Keratinocyte (primary cell): ENCODE measurements around the gene TRPC4. TPM values are rescaled to one million over a fixed set of nuclear protein-coding genes. Genes with fewer than 3 reads are reported as not detected.
A peak's percentile ranks its signal among the peaks of the same experiment; 100 is the strongest.

Experiments
- DNase-seq: peaks from one replicate; pipeline ENCODE4 v3.0.0-alpha.2; 2011; ENCODE audit warnings: low read depth, missing footprints, low spot score
- FAIRE-seq: peaks from 2 replicates; lab custom pipeline; 2011; peaks lifted over from hg19 to GRCh38; lab: Jason Lieb, UNC
- H2AFZ ChIP-seq: 2 replicates; pipeline ENCODE4 v1.6.0; 2012; ENCODE audit warnings: low read length, control low read depth, inconsistent platforms; ENCODE audit not compliant: control insufficient read depth
- H3K27ac ChIP-seq: 2 replicates; pipeline ENCODE4 v1.5.1; 2011; ENCODE audit warnings: low read length; ENCODE audit not compliant: control insufficient read depth, insufficient read depth
- H3K27me3 ChIP-seq: 3 replicates; pipeline ENCODE4 v1.6.0; 2011; ENCODE audit warnings: low read length; ENCODE audit not compliant: control insufficient read depth, insufficient read depth; ENCODE audit errors: extremely low read depth
- H3K36me3 ChIP-seq, 2 experiments: 2 replicates in 1 of 2; 3 replicates in 1 of 2; pipeline ENCODE4 v1.5.1; 2011; ENCODE audit warnings: low read length in 2 of 2, mild to moderate bottlenecking in 1 of 2; ENCODE audit not compliant: control insufficient read depth in 2 of 2, insufficient read depth in 2 of 2; ENCODE audit errors: extremely low read depth in 1 of 2
- H3K4me1 ChIP-seq: 3 replicates; pipeline ENCODE4 v1.5.1; 2011; ENCODE audit warnings: low read length; ENCODE audit not compliant: control insufficient read depth, insufficient read depth; ENCODE audit errors: extremely low read depth
- H3K4me2 ChIP-seq: 3 replicates; pipeline ENCODE4 v1.6.0; 2011; ENCODE audit warnings: low read depth, low read length; ENCODE audit not compliant: control insufficient read depth, insufficient read depth; ENCODE audit errors: extremely low read depth
- H3K4me3 ChIP-seq, 3 experiments: fragments of 200-600 bp in 1 of 3; sonication (generic) in 1 of 3; 2 replicates in 2 of 3; 3 replicates in 1 of 3; pipeline ENCODE4 v1.5.1; 2011 to 2016; ENCODE audit warnings: low read length in 3 of 3, mild to moderate bottlenecking in 3 of 3, control low read depth in 2 of 3, inconsistent platforms in 1 of 3, low read depth in 1 of 3, mixed read lengths in 1 of 3, mixed run types in 1 of 3, moderate library complexity in 1 of 3; ENCODE audit not compliant: control insufficient read depth in 2 of 3, insufficient read depth in 2 of 3; ENCODE audit errors: extremely low read depth in 1 of 3
- H3K79me2 ChIP-seq: 2 replicates; pipeline ENCODE4 v1.6.0; 2012; ENCODE audit warnings: low read length; ENCODE audit not compliant: control insufficient read depth, insufficient read depth
- H3K9ac ChIP-seq: 3 replicates; pipeline ENCODE4 v1.6.0; 2011; ENCODE audit warnings: low read length; ENCODE audit not compliant: control insufficient read depth, insufficient read depth; ENCODE audit errors: extremely low read depth
- H3K9me1 ChIP-seq: 3 replicates; pipeline ENCODE4 v1.6.0; 2011; ENCODE audit warnings: low read length; ENCODE audit not compliant: control insufficient read depth, insufficient read depth; ENCODE audit errors: extremely low read depth
- H3K9me3 ChIP-seq: 2 replicates; pipeline ENCODE4 v1.5.1; 2012; ENCODE audit warnings: low read depth, low read length; ENCODE audit not compliant: control insufficient read depth
- H4K20me1 ChIP-seq: 3 replicates; pipeline ENCODE4 v1.6.0; 2011; ENCODE audit warnings: low read length; ENCODE audit not compliant: control insufficient read depth, insufficient read depth; ENCODE audit errors: extremely low read depth
- CTCF ChIP-seq, 3 experiments: IDR thresholded peaks in 1 of 3; conservative IDR thresholded peaks in 1 of 3; optimal IDR thresholded peaks in 1 of 3; 2 replicates in 2 of 3; 3 replicates in 1 of 3; pipeline versions ENCODE3 to v1.5.1; 2011; ENCODE audit warnings: low read length in 3 of 3, mild to moderate bottlenecking in 3 of 3, moderate library complexity in 2 of 3, control low read depth in 1 of 3, inconsistent platforms in 1 of 3; ENCODE audit not compliant: insufficient read depth in 2 of 3; ENCODE audit errors: extremely low read depth in 1 of 3
- EZH2 ChIP-seq: IDR thresholded peaks from one replicate; pipeline ENCODE4 v1.6.1; 2012; ENCODE audit warnings: inconsistent platforms, mild to moderate bottlenecking, low read length, moderate library complexity
- dilution Hi-C: fragments of 300-500 bp; cut with MboI; formaldehyde crosslinking; loops from one replicate; pipeline ENCODE4 v1.7.0; 2020; ENCODE audit warnings: low sequenced_read_pairs; ENCODE audit not compliant: extremely low pct_ligation_motif_present
- polyA plus RNA-seq, 5 experiments: library from polyadenylated mRNA; depleted of rRNA in 3 of 5; stranded (reverse) in 3 of 5; stranded (forward) in 1 of 5; unstranded in 1 of 5; fragments of >200 nt; gene quantifications; 1 replicate in 1 of 5; 2 replicates in 3 of 5; 3 replicates in 1 of 5; pipeline versions ENCODE4 v1.2.1 to v1.2.3, GENCODE V29; 2011 to 2012; ENCODE audit warnings: missing spikeins in 2 of 5, low read depth in 1 of 5, low replicate concordance in 1 of 5

TRPC4 gene
- polyA plus RNA-seq, 1 donor (not counting 4 experiments of a cell fraction or from before 2014, with no cell fraction given): not detected

- H3K4me3 ChIP-seq: no peak overlapping the region
- H3K4me1 ChIP-seq: no peaks in the 10 kb centered on the region
- peak overlapping the region; percentile 39 for H3K4me2 ChIP-seq
- H3K9ac ChIP-seq: no peak overlapping the region
- TF ChIP-seq CTCF (optimal IDR thresholded peaks at IDR 0.05 in 1 of 3, IDR thresholded peaks at IDR 0.05 in 1 of 3, conservative IDR thresholded peaks at IDR 0.05 in 1 of 3; ENCODE audit: extremely low read depth in 1 of 3, insufficient read depth in 2 of 3, low read length in 3 of 3): no peak
- H3K27me3 ChIP-seq: peaks cover 2% of the 10 kb centered on the region
- peak overlapping the region; percentile 13 for H2AFZ ChIP-seq
- dilution Hi-C loops: no loop called here
- no peak for DNase-seq
- no peaks in the 10 kb centered on the region for H3K79me2 ChIP-seq
- FAIRE-seq: no peak
- no peak overlapping the region for H3K27ac ChIP-seq
- no peaks in the 10 kb centered on the region for H3K9me1 ChIP-seq
- no peaks in the 10 kb centered on the region for H4K20me1 ChIP-seq
- no peaks in the 10 kb centered on the region for H3K9me3 ChIP-seq
- no peaks in the 10 kb centered on the region for H3K36me3 ChIP-seq
These were observed 128.0 kb downstream of the TRPC4 start for GRCh38 chr13:37741536-37741935.

GRCh38 chr13:37736045-37736444 is 133.5 kb downstream of the TRPC4 start:
- H3K9me3 ChIP-seq: no peaks in the 10 kb centered on the region
- no peak overlapping the region for H3K9ac ChIP-seq
- H3K9me1 ChIP-seq: no peaks in the 10 kb centered on the region
- DNase-seq: no peak
- H3K4me2 ChIP-seq: no peak overlapping the region
- H2AFZ ChIP-seq: no peak overlapping the region
- dilution Hi-C loops: no loop called here
- TF ChIP-seq CTCF (optimal IDR thresholded peaks at IDR 0.05 in 1 of 3, IDR thresholded peaks at IDR 0.05 in 1 of 3, conservative IDR thresholded peaks at IDR 0.05 in 1 of 3; ENCODE audit: extremely low read depth in 1 of 3, insufficient read depth in 2 of 3, low read length in 3 of 3): no peak
- no peak for TF ChIP-seq EZH2
- no peaks in the 10 kb centered on the region for H3K79me2 ChIP-seq
- H3K4me1 ChIP-seq: no peaks in the 10 kb centered on the region
- no peak overlapping the region for H3K4me3 ChIP-seq
- no peaks in the 10 kb centered on the region for H3K36me3 ChIP-seq
- no peaks in the 10 kb centered on the region for H3K27me3 ChIP-seq
- no peak for FAIRE-seq
- no peak overlapping the region for H3K27ac ChIP-seq
- no peaks in the 10 kb centered on the region for H4K20me1 ChIP-seq
